NB4 (cell line): ENCODE measurements around the gene SYT8.

ENCODE experiments used
- MYC ChIP-seq: IDR thresholded peaks from 2 replicates; pipeline ENCODE4 v1.6.1; 2011; ENCODE audit warnings: low read depth, low read length
- POLR2A ChIP-seq: IDR thresholded peaks from 2 replicates; pipeline ENCODE4 v1.6.1; 2011; ENCODE audit warnings: mild to moderate bottlenecking; ENCODE audit not compliant: insufficient read length; ENCODE audit errors: extremely low read depth
- TF ChIP-seq, protein P1 (sequence below): IDR thresholded peaks from one replicate; pipeline ENCODE4 v1.5.1; 2012; ENCODE audit warnings: low read depth, low read length

DNA sequence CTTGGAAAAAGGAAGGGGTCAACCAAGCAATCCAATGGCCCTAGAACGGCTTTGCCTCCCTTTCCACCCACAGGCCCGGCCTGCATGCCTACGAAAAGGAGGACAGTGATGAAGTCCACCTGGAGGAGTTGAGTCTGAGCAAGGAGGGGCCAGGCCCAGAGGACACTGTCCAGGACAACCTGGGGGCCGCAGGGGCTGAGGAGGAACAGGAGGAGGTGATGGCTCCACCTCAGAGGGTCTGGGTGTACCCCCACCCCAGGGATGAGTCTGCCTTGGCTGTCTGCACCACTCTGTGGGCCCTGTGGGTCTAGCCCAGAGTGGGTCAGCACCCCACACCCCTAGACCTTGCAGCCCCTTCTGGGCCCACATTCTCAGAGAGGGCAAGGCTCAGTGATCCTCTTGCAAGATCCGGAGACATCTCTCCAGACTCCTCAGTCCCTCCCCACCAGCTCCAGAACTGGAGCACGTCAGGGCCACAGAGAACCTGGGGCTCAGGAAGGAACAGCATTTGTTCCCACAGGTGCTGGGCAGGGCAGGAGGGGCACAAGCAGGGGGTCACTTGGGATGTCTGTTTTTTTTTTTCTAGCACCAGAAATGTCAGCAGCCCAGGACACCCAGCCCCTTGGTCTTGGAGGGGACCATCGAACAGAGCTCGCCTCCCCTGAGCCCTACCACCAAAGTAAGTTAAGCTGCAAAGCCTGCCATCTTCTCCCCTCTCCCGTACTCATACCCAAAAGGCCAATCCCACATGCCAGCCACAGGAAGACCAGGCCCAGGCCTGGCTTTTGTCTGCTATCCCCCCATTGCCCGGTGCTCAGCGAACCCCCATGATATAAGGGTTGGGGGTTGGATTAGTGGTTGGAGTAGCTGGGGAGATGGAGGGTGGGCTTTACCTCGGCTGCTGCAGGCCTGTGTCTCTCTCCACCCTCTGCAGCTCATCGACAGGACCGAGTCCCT is 48.8 kb downstream of the SYT8 start:
- TF ChIP-seq POLR2A (no peak), MYC (no peak)
- TF ChIP-seq, protein P1, sequence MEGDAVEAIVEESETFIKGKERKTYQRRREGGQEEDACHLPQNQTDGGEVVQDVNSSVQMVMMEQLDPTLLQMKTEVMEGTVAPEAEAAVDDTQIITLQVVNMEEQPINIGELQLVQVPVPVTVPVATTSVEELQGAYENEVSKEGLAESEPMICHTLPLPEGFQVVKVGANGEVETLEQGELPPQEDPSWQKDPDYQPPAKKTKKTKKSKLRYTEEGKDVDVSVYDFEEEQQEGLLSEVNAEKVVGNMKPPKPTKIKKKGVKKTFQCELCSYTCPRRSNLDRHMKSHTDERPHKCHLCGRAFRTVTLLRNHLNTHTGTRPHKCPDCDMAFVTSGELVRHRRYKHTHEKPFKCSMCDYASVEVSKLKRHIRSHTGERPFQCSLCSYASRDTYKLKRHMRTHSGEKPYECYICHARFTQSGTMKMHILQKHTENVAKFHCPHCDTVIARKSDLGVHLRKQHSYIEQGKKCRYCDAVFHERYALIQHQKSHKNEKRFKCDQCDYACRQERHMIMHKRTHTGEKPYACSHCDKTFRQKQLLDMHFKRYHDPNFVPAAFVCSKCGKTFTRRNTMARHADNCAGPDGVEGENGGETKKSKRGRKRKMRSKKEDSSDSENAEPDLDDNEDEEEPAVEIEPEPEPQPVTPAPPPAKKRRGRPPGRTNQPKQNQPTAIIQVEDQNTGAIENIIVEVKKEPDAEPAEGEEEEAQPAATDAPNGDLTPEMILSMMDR = no peak
